HG02852 (cell line): ENCODE results near the gene GRID2.
"Not testable (repeated sequence)": the region's sequence is repeated elsewhere in the genome, so short reads cannot be mapped to it uniquely, and the experiment has no call there.

ENCODE experiments used
- ATAC-seq: cut with Tn5 transposase; IDR thresholded peaks from one replicate; pipeline ENCODE4 v1.9.1; 2021; ENCODE audit warnings: mild to moderate bottlenecking, moderate library complexity; ENCODE audit not compliant: unreplicated experiment

Gene GRID2

GRCh38 chr4:93289831-93290230 is 986.1 kb downstream of the GRID2 start:
- no peak for ATAC-seq

- ATAC-seq, result peak; percentile 52
Observed at GRCh38 chr4:93299118-93299517, 995.4 kb downstream of the GRID2 start.

GRCh38 chr4:93300780-93301555 is 997.2 kb downstream of the GRID2 start:
- not testable (repeated sequence) for ATAC-seq

- no peak for ATAC-seq
Observed at GRCh38 chr4:93302310-93302709, 998.5 kb downstream of the GRID2 start.

GRCh38 chr4:93303440-93303839 is 999.7 kb downstream of the GRID2 start:
- ATAC-seq, result peak; percentile 36

- ATAC-seq, result no peak
Observed at GRCh38 chr4:93312299-93312698, 1008.5 kb downstream of the GRID2 start.

- no peak for ATAC-seq
Observed at GRCh38 chr4:93313197-93313596, 1009.4 kb downstream of the GRID2 start.

- ATAC-seq, result no peak
Observed at GRCh38 chr4:93317057-93317456, 1013.3 kb downstream of the GRID2 start.

GRCh38 chr4:93317561-93317960 is 1013.8 kb downstream of the GRID2 start:
- no peak for ATAC-seq

GRCh38 chr4:93319041-93319440 is 1015.3 kb downstream of the GRID2 start:
- ATAC-seq, result no peak

- ATAC-seq, result no peak
Observed at GRCh38 chr4:93320356-93320755, 1016.6 kb downstream of the GRID2 start.

- ATAC-seq, result no peak
Observed at GRCh38 chr4:93327346-93327745, 1023.6 kb downstream of the GRID2 start.

GRCh38 chr4:93334003-93334402 is 1030.2 kb downstream of the GRID2 start:
- peak; percentile 85 for ATAC-seq

GRCh38 chr4:93337196-93337595 is 1033.4 kb downstream of the GRID2 start:
- no peak for ATAC-seq

- no peak for ATAC-seq
Observed at GRCh38 chr4:93342738-93343137, 1039.0 kb downstream of the GRID2 start.

- ATAC-seq, result no peak
Observed at GRCh38 chr4:93346840-93347239, 1043.1 kb downstream of the GRID2 start.

- no peak for ATAC-seq
Observed at GRCh38 chr4:93348896-93349295, 1045.1 kb downstream of the GRID2 start.

GRCh38 chr4:93351846-93352245 is 1048.1 kb downstream of the GRID2 start:
- no peak for ATAC-seq

GRCh38 chr4:93355411-93355810 is 1051.6 kb downstream of the GRID2 start:
- ATAC-seq, result no peak

GRCh38 chr4:93359586-93359985 is 1055.8 kb downstream of the GRID2 start:
- ATAC-seq, result no peak

- not testable (repeated sequence) for ATAC-seq
Observed at GRCh38 chr4:93366169-93366755, 1062.5 kb downstream of the GRID2 start.

- ATAC-seq, result no peak
Observed at GRCh38 chr4:93368968-93369367, 1065.2 kb downstream of the GRID2 start.

GRCh38 chr4:93370256-93370655 is 1066.5 kb downstream of the GRID2 start:
- ATAC-seq, result no peak
